NCI-H748 treated with DMSO at 0.1 percent for 48 hours (cell line): ENCODE measurements around the gene CMBL.
"Not testable (repeated sequence)": the region's sequence is repeated elsewhere in the genome, so short reads cannot be mapped to it uniquely, and the experiment has no call there.

Source experiments
- DNase-seq: peaks from one replicate; lab custom pipeline; 2025; lab: John Stamatoyannopoulos, UW

The CMBL gene

DNA sequence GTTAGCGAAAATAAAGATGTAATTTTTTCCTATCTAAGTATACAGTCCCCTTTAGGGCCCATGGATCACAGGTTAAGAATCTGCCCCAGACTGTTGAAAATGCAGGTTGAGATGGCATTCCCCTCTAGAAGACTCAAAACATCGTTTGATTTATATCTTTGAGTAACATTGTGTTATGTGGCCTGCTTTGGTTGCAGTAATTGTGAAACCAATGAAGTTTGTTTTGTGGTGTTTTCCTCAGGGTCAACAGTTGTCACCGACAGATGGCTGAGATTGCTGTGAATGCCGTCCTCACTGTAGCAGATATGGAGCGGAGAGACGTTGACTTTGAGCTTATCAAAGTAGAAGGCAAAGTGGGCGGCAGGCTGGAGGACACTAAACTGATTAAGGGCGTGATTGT is 49.8 kb downstream of the CMBL start:
- no peak for DNase-seq

DNA sequence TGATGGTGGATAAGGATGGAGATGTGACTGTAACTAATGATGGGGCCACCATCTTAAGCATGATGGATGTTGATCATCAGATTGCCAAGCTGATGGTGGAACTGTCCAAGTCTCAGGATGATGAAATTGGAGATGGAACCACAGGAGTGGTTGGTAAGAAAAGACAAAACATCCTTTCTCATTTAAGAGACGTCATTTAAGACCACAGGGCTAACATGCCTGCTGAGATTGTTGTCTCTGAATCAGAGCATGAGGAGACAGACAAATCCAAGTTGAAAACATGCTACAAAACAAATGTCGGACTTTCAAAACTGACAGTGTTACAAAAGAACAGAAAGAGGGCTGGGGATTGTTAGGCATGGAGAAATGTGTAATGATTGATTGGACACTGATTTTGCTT is 53.0 kb downstream of the CMBL start:
- no peak for DNase-seq

DNA sequence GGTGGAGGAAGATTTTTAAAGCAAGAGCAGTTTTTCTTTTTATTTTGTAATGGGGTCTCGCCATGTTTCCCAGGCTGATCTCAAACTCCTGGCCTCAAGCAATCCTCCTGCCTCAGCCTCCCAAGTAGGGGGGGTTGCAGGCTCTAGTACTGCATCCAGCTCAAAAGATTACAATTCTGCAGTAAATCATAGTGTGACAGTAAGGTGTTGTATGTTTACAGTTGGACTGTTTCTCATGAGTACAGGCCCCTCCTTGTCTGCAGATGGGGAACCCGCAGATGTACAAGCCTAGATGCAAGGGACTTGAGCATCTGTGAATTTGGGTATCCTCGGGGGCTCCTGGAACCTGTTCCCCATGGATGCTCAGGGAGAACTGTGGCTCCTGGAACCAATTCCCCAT is 54.3 kb downstream of the CMBL start:
- no peak for DNase-seq

DNA sequence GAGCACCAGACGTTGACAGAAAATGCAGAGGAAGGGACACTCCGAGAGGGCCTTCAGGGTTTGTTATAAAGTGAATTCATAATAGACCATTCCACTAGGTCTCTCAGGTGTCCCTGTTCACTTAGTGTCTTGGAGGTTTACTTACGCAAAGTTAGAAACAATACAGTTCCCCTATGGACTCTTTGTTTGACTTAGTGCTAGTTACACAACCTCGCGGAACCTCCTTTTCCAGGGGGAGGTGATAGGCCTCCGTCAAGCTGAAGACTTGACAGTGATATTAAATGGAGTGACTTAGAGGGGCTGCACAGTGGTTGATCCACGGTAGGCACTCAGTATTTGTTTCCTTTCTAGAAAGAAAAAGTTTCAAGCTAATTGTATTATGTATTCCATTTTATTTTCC is 56.3 kb downstream of the CMBL start:
- no peak for DNase-seq

DNA sequence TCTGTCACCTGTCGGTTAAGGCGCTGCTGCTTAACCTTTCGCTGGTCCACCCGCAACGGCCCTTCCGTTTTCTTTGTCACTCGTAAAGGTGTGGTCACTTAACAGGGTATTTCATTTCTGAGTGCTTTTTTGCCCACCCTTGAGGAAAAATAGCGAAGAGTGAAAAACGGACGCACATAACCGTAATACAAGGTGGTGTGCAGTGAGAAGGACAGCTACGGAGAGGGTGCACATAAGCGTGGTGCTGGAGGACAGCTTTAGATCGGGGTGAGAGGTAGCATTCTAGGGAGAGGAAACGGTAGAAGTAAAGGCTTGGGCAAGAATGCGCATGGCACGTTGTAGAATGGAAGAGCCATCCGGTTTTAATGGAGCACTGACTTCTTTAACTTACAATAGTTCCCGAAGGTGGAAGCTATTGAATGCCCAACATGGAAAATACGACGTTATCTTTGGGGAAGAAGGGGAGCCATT is 56.9 kb downstream of the CMBL start:
- DNase-seq = no peak

DNA sequence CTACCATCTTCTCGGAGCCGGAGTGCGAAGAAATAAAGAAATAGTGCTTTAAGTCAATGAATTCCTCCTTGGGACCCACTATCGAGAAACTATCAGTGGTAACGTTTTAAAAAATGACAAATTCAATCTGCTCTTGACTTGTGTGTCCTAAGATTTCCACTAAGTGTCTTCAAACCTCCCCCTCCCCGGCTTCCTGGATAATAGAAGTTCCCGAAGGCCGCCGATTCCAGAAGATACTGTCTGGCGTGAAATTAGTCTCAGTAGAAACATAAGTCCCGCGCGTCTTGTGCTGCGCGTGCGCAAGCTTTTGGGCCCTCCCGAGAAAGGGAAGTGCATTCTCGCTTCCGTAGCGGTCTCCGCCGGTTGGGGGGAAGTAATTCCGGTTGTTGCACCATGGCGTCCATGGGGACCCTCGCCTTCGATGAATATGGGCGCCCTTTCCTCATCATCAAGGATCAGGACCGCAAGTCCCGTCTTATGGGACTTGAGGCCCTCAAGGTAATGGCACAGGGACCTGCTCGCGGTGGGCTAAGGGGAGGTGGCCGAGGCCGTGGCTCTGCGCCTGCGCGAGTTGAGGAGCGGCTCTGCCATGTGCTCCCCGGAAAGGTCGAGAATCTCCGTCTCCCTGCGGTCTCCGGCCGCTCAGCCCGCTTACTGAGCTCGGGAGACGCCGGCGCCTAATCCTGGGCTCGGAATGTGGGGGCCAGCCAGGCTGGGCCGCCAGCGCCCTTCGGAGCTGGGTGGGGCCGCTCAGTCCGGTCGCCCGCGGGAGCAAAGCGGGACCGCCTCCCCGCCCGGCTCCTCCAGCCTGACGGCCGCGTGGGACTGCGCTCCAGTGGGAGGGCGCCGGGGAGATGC is 57.5 kb downstream of the CMBL start, which contains the start of gene CCT5:
CCT5 (plus strand) TSS at position 333 of the 858 bp plus-strand sequence; CDS start at position 394, 61 bp downstream.
- peak; percentile 100 for DNase-seq

DNA sequence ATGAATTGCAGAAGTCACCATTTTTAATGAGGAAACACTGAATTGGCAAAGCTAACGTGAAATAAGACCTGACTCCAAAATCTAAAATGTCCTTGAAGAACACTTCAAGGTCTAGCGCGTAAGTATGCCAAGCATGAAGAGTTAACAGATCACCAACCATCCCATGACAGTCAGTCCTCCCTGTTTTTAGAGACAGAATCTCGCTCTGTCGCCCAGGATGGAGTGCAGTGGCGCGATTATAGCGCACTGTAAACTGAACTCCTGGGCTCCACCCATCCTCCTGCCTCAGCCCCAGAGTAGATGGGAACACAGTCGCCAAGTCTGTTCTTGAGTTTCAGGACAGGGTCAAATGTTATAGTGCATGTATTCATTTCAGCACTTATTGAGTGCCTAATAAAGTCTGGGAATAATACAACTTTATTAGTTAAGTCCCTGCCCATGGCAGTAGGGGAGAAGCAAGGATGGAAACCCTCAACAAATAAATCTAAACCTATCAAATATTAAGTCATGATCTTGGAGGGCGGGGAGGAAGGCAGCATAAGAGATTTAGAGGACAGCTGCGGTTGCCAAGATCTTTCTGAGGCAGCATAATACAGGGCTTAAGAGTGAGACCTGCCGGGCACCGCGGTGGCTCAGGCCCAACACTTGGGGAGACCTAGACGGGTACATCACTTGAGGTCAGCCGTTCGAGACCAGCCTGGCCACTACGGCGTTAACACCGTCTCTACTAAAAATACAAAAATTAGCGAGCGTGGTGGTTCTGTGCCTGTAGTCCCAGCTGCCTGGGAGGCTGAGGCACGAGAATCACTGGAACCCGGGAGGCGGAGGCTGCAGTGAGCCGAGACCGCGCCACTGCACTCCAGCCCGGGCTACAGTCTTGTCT is 59.1 kb downstream of the CMBL start:
- DNase-seq = no peak

DNA sequence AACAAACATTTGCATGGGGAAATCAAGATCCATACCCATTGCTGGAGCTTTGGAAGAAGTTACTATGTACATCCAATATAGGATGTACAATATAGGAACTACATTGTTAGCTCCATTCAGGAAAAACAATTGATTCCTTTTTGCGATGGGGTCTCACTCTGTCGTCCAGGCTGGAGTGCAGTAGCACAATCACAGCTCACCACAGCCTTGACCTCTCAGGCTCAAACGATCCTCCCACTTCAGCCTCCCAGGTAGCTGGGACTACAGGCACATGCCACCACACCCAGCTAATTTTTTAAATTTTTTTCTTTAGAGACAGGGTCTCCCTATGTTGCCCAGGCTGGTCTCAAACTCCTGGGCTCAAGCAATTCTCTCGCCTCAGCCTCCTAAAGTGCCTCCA is 60.5 kb downstream of the CMBL start:
- not testable (repeated sequence) for DNase-seq

DNA sequence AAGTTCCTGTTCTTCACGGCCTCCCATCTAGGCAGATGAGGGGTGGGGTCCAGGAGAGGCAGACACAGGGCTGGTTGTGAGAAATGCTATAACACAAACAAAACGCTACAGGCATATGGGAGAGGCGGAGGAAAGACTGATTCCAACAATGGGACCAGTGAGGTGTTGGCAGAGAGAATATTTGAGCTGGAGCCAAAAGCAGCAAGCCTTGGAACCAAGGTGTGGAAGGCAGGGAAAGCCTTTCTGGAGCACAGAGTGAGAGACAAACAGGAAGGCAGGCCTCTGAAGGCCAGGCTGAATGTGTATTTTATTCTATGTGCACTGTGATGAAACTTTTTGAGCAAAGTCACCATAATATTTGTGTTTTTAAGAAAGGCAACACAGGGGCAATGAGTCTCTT is 60.9 kb downstream of the CMBL start:
- no peak for DNase-seq

DNA sequence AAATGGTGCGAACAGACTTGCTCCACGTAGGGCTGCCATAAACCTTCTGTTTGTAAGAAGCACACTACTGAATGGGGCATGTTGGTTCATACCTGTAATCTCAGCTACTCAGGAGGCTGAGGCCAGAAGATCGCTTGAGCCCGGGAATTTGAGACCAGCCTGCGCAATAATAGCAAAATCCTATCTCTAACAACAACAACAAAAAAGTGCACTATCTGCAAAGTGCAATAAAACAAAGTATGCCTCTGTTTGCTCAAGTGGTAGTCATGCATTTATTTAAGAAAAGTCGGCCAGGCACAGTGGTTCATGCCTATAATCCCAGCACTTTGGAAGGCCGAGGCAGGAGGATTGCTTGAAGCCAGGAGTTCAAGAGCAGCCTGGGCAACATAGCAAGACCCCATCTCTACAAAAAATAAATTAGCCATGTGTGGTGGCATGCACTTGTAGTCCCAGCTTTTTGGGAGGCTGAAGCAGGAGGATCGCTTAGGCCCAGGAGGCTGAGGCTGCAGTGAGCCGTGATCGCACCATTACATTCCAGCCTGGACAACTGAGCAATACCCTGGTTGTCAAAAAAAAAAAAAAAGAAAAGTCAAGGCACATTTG is 63.3 kb downstream of the CMBL start:
- no peak for DNase-seq

DNA sequence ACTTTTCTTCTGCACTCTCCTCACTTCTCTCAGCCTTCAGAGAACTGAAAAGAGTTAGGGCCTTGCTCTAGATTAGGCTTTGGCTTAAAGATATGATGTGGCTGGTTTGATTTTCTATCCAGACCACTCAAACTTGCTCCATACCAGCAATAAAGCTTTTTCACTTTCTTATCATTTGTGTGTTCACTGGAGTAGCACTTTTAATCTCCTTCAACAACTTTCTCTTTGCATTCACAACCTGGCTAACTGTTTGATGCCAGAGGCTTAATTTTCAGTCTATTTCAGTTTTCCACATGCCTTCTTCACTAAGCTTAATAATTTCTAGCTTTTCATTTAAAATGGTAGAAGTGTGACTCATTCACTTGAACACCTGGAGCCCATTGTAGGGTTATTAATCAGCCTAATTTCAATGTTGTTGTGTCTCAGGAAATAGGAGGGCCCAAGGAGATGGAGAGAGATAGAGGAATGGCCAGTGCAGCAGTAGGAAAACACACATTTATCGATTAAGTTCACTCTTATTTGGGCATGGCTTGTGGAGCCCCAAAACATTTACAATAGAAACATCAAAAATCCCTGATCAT is 64.0 kb downstream of the CMBL start:
- DNase-seq = no peak

DNA sequence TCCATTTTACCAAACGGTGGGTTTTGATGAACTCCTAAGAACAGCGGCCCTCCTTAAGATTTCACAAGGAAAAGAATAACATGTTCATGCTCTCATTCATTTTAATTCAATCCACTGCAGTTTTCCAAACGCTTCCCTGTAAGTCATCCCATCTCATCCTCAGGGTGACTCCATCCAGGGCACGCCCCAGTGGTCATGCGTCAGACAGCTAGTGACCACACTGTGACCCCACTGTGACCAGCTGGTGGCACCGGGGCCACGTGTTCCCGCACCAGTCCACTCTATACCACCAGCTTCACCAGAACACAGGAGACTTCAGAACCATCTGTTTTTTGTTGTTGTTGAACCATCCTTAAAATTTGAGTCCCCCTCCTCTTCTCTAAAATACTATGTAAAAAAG is 72.4 kb downstream of the CMBL start:
- no peak for DNase-seq

DNA sequence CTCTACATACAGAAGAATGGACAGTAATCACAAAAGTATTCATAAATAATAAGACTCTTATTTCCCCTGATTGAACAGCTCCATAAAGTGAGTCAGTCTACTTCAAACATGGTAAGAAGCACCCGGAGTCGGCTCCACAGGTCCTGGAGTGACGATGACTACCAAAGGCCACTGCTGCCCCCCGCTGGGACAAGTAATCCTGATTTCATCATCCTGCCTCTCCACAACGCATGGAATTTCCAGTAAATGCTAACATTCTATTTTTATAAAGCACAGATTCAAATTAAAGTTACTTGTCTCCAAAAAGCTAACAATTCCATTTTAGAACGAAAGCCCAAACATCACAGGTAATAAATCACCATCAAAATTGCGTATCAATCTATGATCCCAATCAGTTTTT is 74.2 kb downstream of the CMBL start:
- DNase-seq = no peak

DNA sequence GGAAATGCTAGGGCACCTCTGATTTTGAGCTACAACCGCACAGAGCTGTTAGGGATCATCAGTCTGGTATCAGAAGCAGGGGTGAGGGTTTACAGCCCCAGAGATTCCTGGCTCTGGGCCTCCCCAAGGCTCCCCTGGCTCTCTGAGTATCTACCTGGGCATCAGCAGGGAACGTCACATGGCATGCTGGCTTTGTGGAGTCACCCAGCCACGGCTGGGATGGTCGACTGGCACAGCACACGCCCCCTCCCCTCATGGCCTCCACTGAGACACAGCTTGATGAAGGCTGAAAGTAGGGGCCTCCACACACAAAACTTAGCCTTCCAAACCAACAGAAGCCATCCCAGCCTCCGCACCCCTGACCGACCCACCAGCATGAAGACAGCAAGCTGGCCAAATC is 74.7 kb downstream of the CMBL start:
- DNase-seq = no peak

DNA sequence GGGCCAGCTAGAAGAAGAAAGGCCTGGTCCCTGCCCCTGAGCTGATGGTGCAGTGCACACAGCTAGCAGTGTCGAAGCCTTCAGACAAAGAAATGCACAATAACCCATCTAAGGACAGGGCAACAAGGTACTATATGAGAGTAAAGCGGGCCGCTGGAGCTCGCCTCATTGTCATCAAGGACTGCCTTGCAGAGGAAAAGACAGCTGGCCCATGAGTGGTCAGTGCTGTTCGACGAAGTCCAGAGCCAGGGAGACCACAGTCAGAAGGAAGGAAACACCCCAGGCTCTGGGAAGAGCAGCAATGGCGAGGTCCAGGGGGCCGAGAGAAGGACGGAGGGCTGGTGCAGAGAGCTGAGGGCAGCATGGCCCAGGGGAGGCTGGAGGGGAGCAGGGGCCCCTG is 75.3 kb downstream of the CMBL start:
- no peak for DNase-seq

DNA sequence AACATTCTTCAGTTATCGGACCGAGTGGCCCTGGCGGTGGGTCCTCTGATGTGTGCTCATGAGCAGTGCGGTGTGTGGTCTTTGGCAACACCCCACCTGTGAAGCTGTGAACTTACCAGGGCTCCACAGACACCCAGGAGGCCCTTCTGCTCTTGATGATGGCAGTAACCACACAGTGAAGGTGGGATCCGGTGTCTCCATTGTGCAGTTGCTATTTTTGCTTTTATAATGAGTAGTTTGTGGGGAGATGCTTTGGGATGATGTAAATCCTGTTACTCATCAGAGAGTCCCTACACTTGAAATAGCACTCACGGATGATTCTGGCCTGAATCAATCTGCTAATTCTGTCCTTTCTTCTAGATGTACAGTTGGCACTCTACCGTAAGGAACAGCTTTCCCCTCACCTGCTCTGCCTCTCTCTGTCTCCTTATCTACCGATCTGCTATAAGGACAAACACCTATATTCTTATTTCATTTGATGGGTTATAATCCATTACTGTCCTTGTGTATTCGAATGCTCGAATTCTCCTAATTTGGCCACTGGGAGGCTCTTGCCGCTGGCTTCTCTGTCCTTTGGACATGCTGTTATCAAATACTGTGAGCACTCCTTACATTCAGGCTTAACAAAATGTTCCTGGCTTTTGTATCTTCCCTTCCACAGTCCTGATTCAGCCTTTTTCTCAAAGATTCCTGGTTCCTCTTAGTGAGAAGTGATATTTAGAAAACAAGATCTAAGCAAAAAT is 78.2 kb downstream of the CMBL start:
- no peak for DNase-seq

DNA sequence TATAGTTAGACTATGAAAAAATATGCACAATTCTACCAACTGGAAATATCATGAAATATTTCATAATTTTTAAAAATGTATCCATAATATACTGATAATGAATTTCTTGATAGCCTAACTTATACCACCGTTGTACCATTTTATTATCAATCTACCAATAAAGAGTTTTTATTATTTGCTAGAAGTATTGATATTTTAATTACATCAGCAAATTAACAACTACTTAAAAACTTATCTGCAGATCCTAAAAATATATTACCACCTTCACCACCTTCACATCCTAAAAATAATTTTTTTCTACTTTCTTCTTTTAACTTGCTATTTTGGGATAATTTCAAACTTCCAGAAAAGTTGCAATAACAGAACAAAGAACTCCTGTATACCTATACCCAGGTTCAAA is 79.4 kb downstream of the CMBL start:
- no peak for DNase-seq
